Suppressor macrophage treated with lipopolysaccharide for 4 hours (primary cell): ENCODE data around the gene UAP1L1.

ENCODE experiments used
- DNase-seq: peaks from one replicate; pipeline ENCODE4 v3.0.0-alpha.2; 2020

The UAP1L1 gene

GRCh38 chr9:137077758-137078693 lies 709 bp downstream of the UAP1L1 start:
- peak; percentile 35 for DNase-seq

- no peak for DNase-seq
These were observed 1.5 kb downstream of the UAP1L1 start for GRCh38 chr9:137078701-137079400.

- no peak for DNase-seq
These were observed 2.1 kb downstream of the UAP1L1 start for GRCh38 chr9:137079401-137079787.

- no peak for DNase-seq
These were observed 3.2 kb downstream of the UAP1L1 start for GRCh38 chr9:137080260-137081122.

- DNase-seq = no peak
These were observed 5.1 kb downstream of the UAP1L1 start for GRCh38 chr9:137082222-137082924.

GRCh38 chr9:137082925-137083290 lies 5.6 kb downstream of the UAP1L1 start:
- no peak for DNase-seq

GRCh38 chr9:137083394-137084004 lies 6.2 kb downstream of the UAP1L1 start:
- peak; percentile 72 for DNase-seq

GRCh38 chr9:137084526-137084925 lies 7.2 kb downstream of the UAP1L1 start:
- no peak for DNase-seq

GRCh38 chr9:137085920-137086530 lies 8.7 kb downstream of the UAP1L1 start:
- DNase-seq = peak; percentile 30

- peak; percentile 99 for DNase-seq
These were observed 9.5 kb downstream of the UAP1L1 start, which contains the start of gene MAN1B1 for GRCh38 chr9:137086531-137087408. MAN1B1 (plus strand) TSS chr9:137086985; CDS start chr9:137087000, 15 bp downstream.

- DNase-seq = no peak
These were observed 10.2 kb downstream of the UAP1L1 start for GRCh38 chr9:137087409-137087925.

- no peak for DNase-seq
These were observed 10.8 kb downstream of the UAP1L1 start for GRCh38 chr9:137088121-137088520.

GRCh38 chr9:137089232-137089947 lies 12.1 kb downstream of the UAP1L1 start:
- DNase-seq = no peak

GRCh38 chr9:137095664-137096517 lies 18.6 kb downstream of the UAP1L1 start:
- DNase-seq = no peak

- no peak for DNase-seq
These were observed 19.6 kb downstream of the UAP1L1 start for GRCh38 chr9:137096785-137097546.

GRCh38 chr9:137097761-137098462 lies 20.6 kb downstream of the UAP1L1 start:
- no peak for DNase-seq

- no peak for DNase-seq
These were observed 21.9 kb downstream of the UAP1L1 start for GRCh38 chr9:137099231-137099630.
